HepG2 (cell line): ENCODE data around the gene FANCF. TPM values are rescaled to one million over a fixed set of nuclear protein-coding genes. Genes with fewer than 3 reads are reported as not detected.

Experiments used
- ATF5 ChIP-seq: sonication (generic); formaldehyde crosslinking; IDR thresholded peaks from 2 replicates; pipeline ENCODE4 v1.4.0; 2020; ENCODE audit warnings: mild to moderate bottlenecking, low read depth, missing genetic modification reagents
- BCL6 ChIP-seq: IDR thresholded peaks from 2 replicates; pipeline ENCODE4 v1.6.1; 2016; ENCODE audit warnings: missing genetic modification reagents, missing compliant biosample characterization
- CREM ChIP-seq, 2 experiments: sonication (generic) in 1 of 2; formaldehyde crosslinking in 1 of 2; IDR thresholded peaks; 2 replicates each; pipeline versions ENCODE4 v1.4.0 to v1.6.1; 2016 to 2020; ENCODE audit warnings: antibody characterized with exemption in 1 of 2, mild to moderate bottlenecking in 1 of 2, missing genetic modification reagents in 1 of 2
- DZIP1 ChIP-seq: sonication (generic); formaldehyde crosslinking; IDR thresholded peaks from 2 replicates; pipeline ENCODE4 v1.5.0; 2020; ENCODE audit warnings: mild to moderate bottlenecking, missing genetic modification reagents
- FOXK2 ChIP-seq: fragments of 450-650 bp; IDR thresholded peaks from 2 replicates; pipeline ENCODE4 v1.6.1; 2016
- HMGXB4 ChIP-seq, 2 experiments: sonication (generic) in 1 of 2; formaldehyde crosslinking in 1 of 2; IDR thresholded peaks; 2 replicates each; pipeline versions ENCODE4 v1.4.0 to v1.6.1; 2018 to 2020; ENCODE audit warnings: missing genetic modification reagents in 2 of 2, borderline replicate concordance in 1 of 2, low read depth in 1 of 2, mild to moderate bottlenecking in 1 of 2, missing biosample characterization in 1 of 2
- KDM4B ChIP-seq: sonication (generic); formaldehyde crosslinking; IDR thresholded peaks from 2 replicates; pipeline ENCODE4 v1.4.0; 2020; ENCODE audit warnings: missing genetic modification reagents
- KDM5B ChIP-seq: sonication (generic); formaldehyde crosslinking; IDR thresholded peaks from 2 replicates; pipeline ENCODE4 v1.4.0; 2020; ENCODE audit warnings: missing genetic modification reagents, mild to moderate bottlenecking, borderline replicate concordance
- NFYB ChIP-seq: sonication (generic); formaldehyde crosslinking; IDR thresholded peaks from 2 replicates; pipeline ENCODE4 v1.4.0; 2020; ENCODE audit warnings: missing genetic modification reagents
- NKX3-1 ChIP-seq: sonication (generic); formaldehyde crosslinking; IDR thresholded peaks from 2 replicates; pipeline ENCODE4 v1.5.0; 2020; ENCODE audit warnings: missing genetic modification reagents
- PHF8 ChIP-seq: sonication (generic); formaldehyde crosslinking; IDR thresholded peaks from 2 replicates; pipeline ENCODE4 v1.5.0; 2020; ENCODE audit warnings: missing genetic modification reagents
- POLR2A ChIP-seq, 2 experiments: IDR thresholded peaks; 2 replicates each; pipeline ENCODE4 v1.6.1; 2011; ENCODE audit warnings: low read depth in 2 of 2, low read length in 2 of 2, mild to moderate bottlenecking in 1 of 2, moderate library complexity in 1 of 2; ENCODE audit not compliant: insufficient read depth in 1 of 2
- POLR2AphosphoS2 ChIP-seq: IDR thresholded peaks from 2 replicates; pipeline ENCODE4 v1.6.1; 2011; ENCODE audit warnings: low read depth, low read length, improper control_type of control experiment
- RXRB ChIP-seq: IDR thresholded peaks from 2 replicates; pipeline ENCODE4 v1.6.1; 2016; ENCODE audit warnings: borderline replicate concordance, missing genetic modification reagents, missing compliant biosample characterization
- TFDP2 ChIP-seq: sonication (generic); formaldehyde crosslinking; IDR thresholded peaks from 2 replicates; pipeline ENCODE4 v1.4.0; 2020; ENCODE audit warnings: missing genetic modification reagents
- TMF1 ChIP-seq: sonication (generic); formaldehyde crosslinking; IDR thresholded peaks from 2 replicates; pipeline ENCODE4 v1.8.1; 2022; ENCODE audit warnings: low read depth, missing genetic modification reagents
- XBP1 ChIP-seq: sonication (generic); formaldehyde crosslinking; IDR thresholded peaks from 2 replicates; pipeline ENCODE4 v1.5.0; 2020; ENCODE audit warnings: missing genetic modification reagents
- ZBTB21 ChIP-seq: sonication (generic); formaldehyde crosslinking; IDR thresholded peaks from 2 replicates; pipeline ENCODE4 v1.4.0; 2020; ENCODE audit warnings: missing genetic modification reagents
- ZNF350 ChIP-seq: sonication (generic); formaldehyde crosslinking; IDR thresholded peaks from 2 replicates; pipeline ENCODE4 v1.4.0; 2020; ENCODE audit warnings: mild to moderate bottlenecking, low read depth, missing genetic modification reagents, borderline replicate concordance
- ZNF776 ChIP-seq: sonication (generic); formaldehyde crosslinking; IDR thresholded peaks from 2 replicates; pipeline ENCODE4 v1.4.0; 2020; ENCODE audit warnings: mild to moderate bottlenecking, missing genetic modification reagents
- ZNF850 ChIP-seq: sonication (generic); formaldehyde crosslinking; conservative IDR thresholded peaks from 2 replicates; pipeline ENCODE4 v1.9.0; 2021; ENCODE audit warnings: mild to moderate bottlenecking, missing genetic modification reagents
- polyA plus RNA-seq, 8 experiments: library from polyadenylated mRNA; depleted of rRNA in 3 of 8; stranded (reverse) in 7 of 8; unstranded in 1 of 8; fragments of >200 nt; fragmentation: Illumina TruSeq in 4 of 8; extraction: Trizol in 4 of 8; gene quantifications; 2 replicates each; pipeline versions ENCODE4 v1.2.1 to v1.2.3, GENCODE V29; 2011 to 2016; ENCODE audit warnings: low read depth in 4 of 8, missing spikeins in 1 of 8, mixed read lengths in 1 of 8; ENCODE audit not compliant: insufficient read depth in 1 of 8
- total RNA-seq, 5 experiments: library from RNA; depleted of rRNA; stranded (reverse); fragments of >200 nt; fragmentation: Illumina TruSeq; extraction: Trizol; gene quantifications; 2 replicates each; pipeline ENCODE4 v1.2.3, GENCODE V29; 2016; ENCODE audit warnings: low read depth in 1 of 5

The FANCF gene
- total and polyA plus RNA-seq, 2 of the 13 experiments (the other 11 are each of a cell fraction or from before 2014, with no cell fraction given), result 2.5 to 9.7 TPM

GRCh38 chr11:22674470-22675439, 49.1 kb upstream of the FANCF start (continued):
- TF ChIP-seq ZNF850 (no peak), XBP1 (no peak), ATF5 (CRISPR knock-in tag) (no peak), BCL6 (CRISPR knock-in tag) (peak; percentile 72), NKX3-1 (CRISPR knock-in tag) (no peak), FOXK2 (0 out of 2 replicates have a peak, but pooled peaks have one; percentile 19), KDM4B (CRISPR knock-in tag) (no peak), ZNF776 (no peak), CREM (IDR thresholded peaks at IDR 0.05) (peak; percentile 63), CREM (CRISPR knock-in tag; IDR thresholded peaks at IDR 0.05) (no peak), PHF8 (CRISPR knock-in tag) (no peak), DZIP1 (no peak), ZNF350 (CRISPR knock-in tag) (no peak), KDM5B (CRISPR knock-in tag) (no peak), HMGXB4 (CRISPR knock-in tag; IDR thresholded peaks at IDR 0.05; ENCODE audit: borderline replicate concordance in 1 of 2, low read depth in 1 of 2) (no peak), ZBTB21 (CRISPR knock-in tag) (peak; percentile 84; the same call in 1 of the 2 replicates), POLR2AphosphoS2 (no peak), RXRB (CRISPR knock-in tag) (peak; percentile 21; the same call in 1 of the 2 replicates), POLR2A (IDR thresholded peaks at IDR 0.05; ENCODE audit: insufficient read depth in 1 of 2, low read depth in 2 of 2, low read length in 2 of 2) (peak; percentile 33 to 36; a peak in 1 of 4 replicates), NFYB (peak; percentile 38; the same call in 1 of the 2 replicates), TMF1 (CRISPR knock-in tag) (no peak), TFDP2 (CRISPR knock-in tag) (peak; percentile 20; the same call in 1 of the 2 replicates)
